GM12872 (cell line): ENCODE measurements around the gene MYCBP.

Experiments
- CTCF ChIP-seq: IDR thresholded peaks from 3 replicates; pipeline ENCODE4 v1.5.1; 2011; ENCODE audit warnings: low read depth, mild to moderate bottlenecking, low read length, moderate library complexity; ENCODE audit not compliant: insufficient read depth

Gene MYCBP

GRCh38 chr1:38888423-38889333 is 15.5 kb upstream of the MYCBP start:
- TF ChIP-seq CTCF: no peak

DNA sequence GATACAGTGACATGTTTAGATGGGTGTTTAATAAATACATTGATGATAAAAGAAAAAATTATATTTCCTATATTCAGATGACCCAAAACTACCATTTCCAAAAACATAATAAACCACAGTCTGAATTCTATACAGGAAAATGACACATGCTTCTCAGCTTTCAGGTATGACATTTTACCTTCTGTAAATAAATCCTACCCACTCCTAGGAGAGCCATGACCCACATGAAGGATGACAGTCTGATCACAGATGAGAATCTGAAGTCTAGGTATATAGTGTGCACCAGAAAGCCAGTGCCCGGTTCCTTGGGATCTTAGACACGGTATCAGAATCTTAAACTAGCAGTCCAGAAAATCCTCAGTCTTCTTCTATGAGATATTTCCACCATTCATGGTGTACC is 11.9 kb upstream of the MYCBP start:
- no peak for TF ChIP-seq CTCF

- no peak for TF ChIP-seq CTCF
Observed at GRCh38 chr1:38881487-38881886, 8.3 kb upstream of the MYCBP start, which contains the start of gene GJA9. Gene GJA9, minus strand, starts transcription at chr1:38881587. Its CDS starts 5,489 bp downstream, at chr1:38876098.

DNA sequence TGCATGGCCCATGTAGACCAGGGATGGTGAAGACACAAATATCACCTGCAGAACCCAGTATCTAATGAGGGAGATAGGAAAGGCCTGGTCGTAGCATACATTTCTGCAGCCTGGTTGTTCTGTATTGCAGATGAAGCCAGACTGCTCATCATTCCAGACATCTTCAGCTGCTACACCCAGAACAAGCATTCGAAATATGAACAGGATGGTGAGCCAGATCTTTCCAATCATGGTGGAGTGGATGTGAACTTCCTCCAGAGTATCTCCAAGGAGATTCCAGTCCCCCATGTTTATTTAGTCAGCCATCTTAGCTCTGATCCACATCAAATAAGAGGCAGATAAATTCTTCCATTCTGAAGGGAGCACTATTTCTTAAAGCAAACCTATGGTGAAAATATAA is 2.7 kb upstream of the MYCBP start:
- TF ChIP-seq CTCF: no peak

DNA sequence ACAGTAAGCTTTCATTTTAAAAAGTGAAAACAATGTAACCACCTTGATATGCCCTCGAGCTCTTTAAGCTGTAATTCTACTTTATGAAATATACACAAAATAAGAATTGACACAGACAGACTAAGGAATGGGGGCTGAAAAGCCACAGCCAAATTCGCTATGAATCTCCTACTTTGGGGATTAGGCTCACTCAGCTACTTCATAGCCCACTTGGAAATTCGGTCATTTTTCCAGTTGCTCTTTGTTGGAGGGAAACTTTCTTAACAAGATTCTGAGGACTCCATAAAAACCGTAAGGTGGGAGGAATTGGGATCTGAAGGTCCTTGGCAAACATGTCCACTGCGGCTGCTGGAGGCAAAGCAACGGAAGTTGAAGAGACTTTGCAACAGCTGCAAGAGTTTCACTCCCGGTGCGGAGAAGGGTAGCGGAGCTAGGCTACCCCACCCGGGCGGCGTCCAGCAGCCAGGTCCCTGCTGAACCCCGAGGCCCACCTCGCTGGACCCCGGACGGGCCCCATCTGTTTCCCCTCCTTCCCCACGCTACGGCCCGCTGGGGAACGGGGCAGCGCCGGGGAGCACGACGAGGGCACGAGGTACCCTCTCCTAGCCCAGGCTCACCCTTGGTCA is 634 bp downstream of the MYCBP start:
- TF ChIP-seq CTCF: no peak

DNA sequence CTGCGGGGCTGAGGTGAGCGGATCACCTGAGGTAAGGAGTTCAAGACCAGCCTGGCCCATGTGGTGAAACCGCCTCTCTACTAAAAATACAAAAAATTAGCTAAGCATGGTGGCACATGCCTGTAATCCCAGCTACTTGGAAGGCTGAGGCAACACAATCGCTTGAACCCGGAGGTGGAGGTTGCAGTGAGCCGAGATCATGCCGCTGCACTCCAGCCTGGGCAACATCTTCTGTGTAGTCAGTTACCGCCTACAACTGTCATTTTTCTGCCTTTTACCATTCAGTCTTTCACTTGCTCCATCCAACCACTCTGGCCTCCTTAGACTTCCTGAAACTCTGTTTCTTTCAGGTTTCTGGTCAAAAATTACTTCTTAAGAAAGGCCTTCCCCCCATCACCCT is 2.2 kb downstream of the MYCBP start:
- no peak for TF ChIP-seq CTCF

DNA sequence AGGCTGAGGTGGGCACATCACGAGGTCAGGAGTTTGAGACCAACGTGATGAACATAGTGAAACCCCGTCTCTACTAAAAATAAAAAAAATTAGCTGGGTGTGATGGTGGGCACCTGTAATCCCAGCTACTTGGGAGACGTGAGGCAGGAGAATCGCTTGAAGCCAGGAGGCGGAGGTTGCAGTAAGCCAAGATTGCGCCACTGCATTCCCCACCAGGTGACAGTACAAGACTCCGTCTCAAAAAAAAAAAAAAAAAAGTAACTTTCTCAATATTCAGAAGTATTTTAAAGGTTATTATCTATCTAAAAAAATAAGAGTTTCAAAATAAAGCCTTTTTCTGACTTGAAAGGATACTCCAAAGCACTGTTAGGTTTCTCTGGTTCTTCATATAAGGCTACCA is 5.9 kb downstream of the MYCBP start:
- TF ChIP-seq CTCF: no peak
